Psoas muscle (tissue), 8 donors: ENCODE data around the gene STYXL1. TPM values are rescaled to one million over a fixed set of nuclear protein-coding genes. Genes with fewer than 3 reads are reported as not detected.
A peak's percentile ranks its signal among the peaks of the same experiment; 100 is the strongest.

Experiments used
- ATAC-seq, 4 donors: fragments of 200-7000 bp; cut with Tn5 transposase; one replicate each; pipeline ENCODE4 v1.9.1; 2020; ENCODE audit warnings: moderate library complexity in 3 of 4, mild to moderate bottlenecking in 2 of 4
- DNase-seq, 2 donors: peaks; one replicate each; pipeline ENCODE4 v3.0.0-alpha.2; 2020
- H3K27ac ChIP-seq: fragments of 200-600 bp; one replicate; pipeline ENCODE4 v1.8.0; 2022
- H3K27me3 ChIP-seq, 3 donors: fragments of 200-600 bp in 1 of 3; one replicate each; pipeline versions ENCODE4 v1.6.1 to v1.8.0; 2013 to 2022; ENCODE audit warnings: low read length in 2 of 3, mild to moderate bottlenecking in 2 of 3, moderate library complexity in 1 of 3; ENCODE audit not compliant: insufficient read depth in 3 of 3
- H3K36me3 ChIP-seq, 2 donors: fragments of 200-600 bp in 1 of 2; one replicate each; pipeline versions ENCODE4 v1.6.1 to v1.8.0; 2013 to 2022; ENCODE audit warnings: low read depth in 1 of 2, mild to moderate bottlenecking in 1 of 2, moderate library complexity in 1 of 2; ENCODE audit not compliant: insufficient read depth in 1 of 2
- H3K4me1 ChIP-seq: fragments of 200-600 bp; one replicate; pipeline ENCODE4 v1.8.0; 2022
- H3K4me3 ChIP-seq: fragments of 200-600 bp; one replicate; pipeline ENCODE4 v1.8.0; 2022; ENCODE audit warnings: mild to moderate bottlenecking
- H3K9me3 ChIP-seq: fragments of 200-600 bp; one replicate; pipeline ENCODE4 v1.8.0; 2022
- WGBS, 3 donors: extraction: QIAGEN DNeasy Blood & Tissue Kit; methylation state at CpG; one replicate each; pipeline versions ENCODE4 v1.1.6 to v1.1.7; 2013; 5-methylcytosine and 5-hydroxymethylcytosine counted together
- intact Hi-C, 2 donors: fragments of 100-400 bp; cut with DNase I; formaldehyde crosslinking; loops; one replicate each; pipeline versions ENCODE4 v1.11.0 to v1.14.2; 2022
- polyA plus RNA-seq, 3 donors: library from polyadenylated mRNA; stranded (reverse); fragments of 200-250 nt; gene quantifications; one replicate each; pipeline ENCODE4 v1.2.3, GENCODE V29; 2013
- total RNA-seq, 4 donors: library from RNA; stranded (reverse); fragmentation: NEBNext Ultra II Directional in 2 of 4; extraction: Animal tissue kit (Norgen Biotek cat#: 25700) in 2 of 4; gene quantifications; one replicate each; pipeline versions ENCODE4 v1.2.1 to v1.2.4, GENCODE V29; 2021 to 2023
- TF ChIP-seq, protein P1 (sequence below): fragments of 200-600 bp; IDR thresholded peaks from one replicate; pipeline ENCODE4 v1.8.0; 2022; ENCODE audit warnings: antibody characterized with exemption
- donor health status: healthy with polysubstance abuse.
- donor health status: DM: no; HTN: no; CAD: no; lungs with moderate emphysema.
- donor health status: Bipolar disorder and iron deficiency.
- donor health status: healthy.
- donor health status: DM: yes; HTN: yes; CAD: no.
- donor health status: DM: no; HTN: no; CAD: no.
- donor health status: DM: no; HTN: no; CAD: no.
- donor health status: DM: yes; HTN: yes; CAD: no.

Gene STYXL1
- total and polyA plus RNA-seq, 7 donors, result 6.6 to 67.5 (median 15.4) TPM

DNA sequence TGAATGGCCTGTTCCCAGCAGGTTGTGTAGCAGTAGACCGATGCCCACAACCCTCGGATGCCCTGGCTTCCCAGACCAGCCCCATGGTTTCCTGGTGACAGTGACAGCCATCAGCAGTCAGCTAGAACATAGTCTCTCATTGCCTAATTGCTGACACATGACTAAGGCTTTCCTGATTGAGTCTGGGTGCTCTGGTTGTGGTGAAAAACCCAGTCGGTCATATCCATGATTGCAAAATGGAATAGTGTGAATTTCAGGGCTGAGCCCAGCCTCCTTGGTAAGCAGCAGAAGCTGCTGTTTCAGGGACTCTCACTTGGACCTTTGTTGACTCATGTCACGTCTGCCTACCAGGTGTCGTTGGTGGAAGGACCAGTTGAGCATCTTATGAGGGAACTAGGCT lies 96.3 kb downstream of the STYXL1 start:
- no peak overlapping the region for H3K4me3 ChIP-seq
- ATAC-seq (peak; percentile 78 to 86 (median 82)), DNase-seq (peak; percentile 69 to 72)
- 69 to 78% (median 75%) methylated on average over 5 of the region's 5 CpGs for WGBS, 3 donors
- no peaks in the 10 kb centered on the region for H3K9me3 ChIP-seq
- H3K36me3 ChIP-seq, result peaks cover 4 to 14% of the 10 kb centered on the region in 2 donors
- H3K27me3 ChIP-seq, result no peaks in the 10 kb centered on the region
- intact Hi-C loops, result loop anchor here in 1 of 2 donors (10.0 kb wide), 1 partner anchor 53 kb away; no protein-coding TSS in a partner anchor
- TF ChIP-seq, protein P1, sequence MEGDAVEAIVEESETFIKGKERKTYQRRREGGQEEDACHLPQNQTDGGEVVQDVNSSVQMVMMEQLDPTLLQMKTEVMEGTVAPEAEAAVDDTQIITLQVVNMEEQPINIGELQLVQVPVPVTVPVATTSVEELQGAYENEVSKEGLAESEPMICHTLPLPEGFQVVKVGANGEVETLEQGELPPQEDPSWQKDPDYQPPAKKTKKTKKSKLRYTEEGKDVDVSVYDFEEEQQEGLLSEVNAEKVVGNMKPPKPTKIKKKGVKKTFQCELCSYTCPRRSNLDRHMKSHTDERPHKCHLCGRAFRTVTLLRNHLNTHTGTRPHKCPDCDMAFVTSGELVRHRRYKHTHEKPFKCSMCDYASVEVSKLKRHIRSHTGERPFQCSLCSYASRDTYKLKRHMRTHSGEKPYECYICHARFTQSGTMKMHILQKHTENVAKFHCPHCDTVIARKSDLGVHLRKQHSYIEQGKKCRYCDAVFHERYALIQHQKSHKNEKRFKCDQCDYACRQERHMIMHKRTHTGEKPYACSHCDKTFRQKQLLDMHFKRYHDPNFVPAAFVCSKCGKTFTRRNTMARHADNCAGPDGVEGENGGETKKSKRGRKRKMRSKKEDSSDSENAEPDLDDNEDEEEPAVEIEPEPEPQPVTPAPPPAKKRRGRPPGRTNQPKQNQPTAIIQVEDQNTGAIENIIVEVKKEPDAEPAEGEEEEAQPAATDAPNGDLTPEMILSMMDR, result no peak
- H3K4me1 ChIP-seq, result peaks cover 64% of the 10 kb centered on the region
- H3K27ac ChIP-seq, result peak overlapping the region; percentile 88

DNA sequence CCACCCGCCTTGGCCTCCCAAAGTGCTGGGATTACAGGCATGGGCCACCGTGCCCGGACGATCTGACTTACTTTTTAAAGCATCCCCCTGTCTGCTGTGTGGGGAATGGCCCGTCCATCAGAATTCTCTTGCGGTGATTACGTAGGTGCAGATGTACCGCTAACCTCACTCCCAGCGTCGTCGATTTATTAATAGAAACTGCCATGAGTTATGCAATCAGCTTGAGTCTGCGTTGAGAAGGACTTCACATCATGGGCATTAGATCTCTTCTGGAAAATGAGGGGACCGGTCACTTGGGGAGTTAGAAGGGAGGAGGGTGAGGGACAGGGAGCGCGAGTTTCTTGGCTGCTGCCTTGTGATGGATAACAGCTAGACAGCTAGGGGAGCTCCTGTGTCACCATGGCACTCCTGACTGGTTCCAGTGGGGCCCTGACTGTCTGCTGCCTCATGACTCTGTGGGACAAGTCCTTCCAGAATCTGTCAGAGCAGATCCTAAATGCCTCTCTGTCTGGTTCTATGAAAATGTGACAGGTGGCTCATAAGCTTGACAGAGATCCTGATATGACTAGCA lies 97.6 kb downstream of the STYXL1 start:
- Histone ChIP-seq H3K4me3 (no peak overlapping the region), H3K27me3 (no peaks in the 10 kb centered on the region), H3K36me3 (peaks cover 4 to 14% of the 10 kb centered on the region in 2 donors), H3K27ac (peak overlapping the region; percentile 88), H3K4me1 (peaks cover 63% of the 10 kb centered on the region), H3K9me3 (no peaks in the 10 kb centered on the region)
- TF ChIP-seq, protein P1, result peak; percentile 30
- ATAC-seq (peak; percentile 70 to 79 (median 72)), DNase-seq (peak in 1 of 2 donors; percentile 69)
- WGBS, 3 donors, result 34 to 50% (median 42%) methylated on average over 15 of the region's 15 CpGs
- intact Hi-C loops, result loop anchor here in 1 of 2 donors (10.0 kb wide), 1 partner anchor 55 kb away; no protein-coding TSS in a partner anchor

DNA sequence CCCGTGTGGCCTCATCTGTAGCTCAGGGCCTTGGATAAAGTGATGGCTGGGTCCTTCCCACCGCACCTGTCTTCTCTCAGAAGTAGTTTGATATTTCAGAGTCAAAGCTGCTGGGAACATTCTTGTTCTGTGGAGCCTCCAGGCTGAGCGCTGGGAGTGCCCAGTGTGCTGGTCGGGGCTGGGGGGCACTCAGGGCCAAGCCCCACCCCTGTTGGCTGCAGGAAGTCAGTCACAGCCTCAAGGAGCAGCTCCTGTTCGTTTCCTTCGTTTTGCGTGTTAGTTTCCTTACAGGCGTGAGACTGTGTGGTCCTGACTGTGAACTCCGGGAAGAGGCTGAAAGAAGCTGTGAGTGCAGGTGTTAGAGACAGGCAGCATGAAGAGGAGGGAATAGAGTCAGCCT lies 99.6 kb downstream of the STYXL1 start:
- ATAC-seq (peak in 2 of 4 donors; percentile 14), DNase-seq (peak in 1 of 2 donors; percentile 41)
- Histone ChIP-seq H3K9me3 (no peaks in the 10 kb centered on the region), H3K4me1 (peaks cover 70% of the 10 kb centered on the region), H3K4me3 (no peak overlapping the region), H3K27ac (peak overlapping the region; percentile 88), H3K36me3 (peaks cover 0 to 4% of the 10 kb centered on the region in 2 donors), H3K27me3 (no peaks in the 10 kb centered on the region)
- intact Hi-C loops, result no loop called here
- 24 to 49% (median 25%) methylated on average over 9 of the region's 9 CpGs for WGBS, 3 donors
- TF ChIP-seq, protein P1, result no peak

Other genes starting within 250 kb of the STYXL1 start
- gene CCL24, start 234.2 kb downstream of the STYXL1 start, total RNA-seq, result not detected
- gene CCL24, start 234.2 kb downstream of the STYXL1 start, polyA plus RNA-seq, result not detected
- gene RHBDD2, start 169.0 kb downstream of the STYXL1 start, total RNA-seq, result 10 to 100 TPM; 18.3 to 32.0 (median 24.6) TPM
- gene RHBDD2, start 169.0 kb downstream of the STYXL1 start, polyA plus RNA-seq, result 10 to 100 TPM; 26.5 to 38.9 (median 30.7) TPM
- 100 to 1,000 TPM in 2 of 4 donors, 10 to 100 TPM in 2; 48.8 to 206 (median 117) TPM for gene POR, start 132.8 kb downstream of the STYXL1 start, total RNA-seq
- gene POR, start 132.8 kb downstream of the STYXL1 start, polyA plus RNA-seq, result 100 to 1,000 TPM in 2 of 3 donors, 10 to 100 TPM in 1; 81.4 to 288 (median 138) TPM
- gene TMEM120A, start 53.4 kb downstream of the STYXL1 start, total RNA-seq, result 100 to 1,000 TPM in 1 of 4 donors, 10 to 100 TPM in 3; 70.1 to 103 (median 87.1) TPM
- gene TMEM120A, start 53.4 kb downstream of the STYXL1 start, polyA plus RNA-seq, result 100 to 1,000 TPM; 106 to 185 (median 107) TPM
- gene MDH2, start 106 bp upstream of the STYXL1 start, total RNA-seq, result 100 to 1,000 TPM; 483 to 621 (median 527) TPM
- gene MDH2, start 106 bp upstream of the STYXL1 start, polyA plus RNA-seq, result 100 to 1,000 TPM; 385 to 453 (median 396) TPM
- gene SRRM3, start 153.9 kb upstream of the STYXL1 start, total RNA-seq, result 1 to 10 TPM in 2 of 4 donors, under 1 TPM in 2; 0.66 to 1.9 (median 1.1) TPM
- gene SRRM3, start 153.9 kb upstream of the STYXL1 start, polyA plus RNA-seq, result 1 to 10 TPM in 1 of 3 donors, under 1 TPM in 2; 0.48 to 5.4 (median 0.49) TPM